Measurements from ENCODE around the gene RELL1. TPM values are rescaled to one million over a fixed set of nuclear protein-coding genes. Genes with fewer than 3 reads are reported as not detected.

Gene RELL1
- total RNA-seq, 2 experiments from 2014 or later, result 53.5 to 62.3 TPM

DNA sequence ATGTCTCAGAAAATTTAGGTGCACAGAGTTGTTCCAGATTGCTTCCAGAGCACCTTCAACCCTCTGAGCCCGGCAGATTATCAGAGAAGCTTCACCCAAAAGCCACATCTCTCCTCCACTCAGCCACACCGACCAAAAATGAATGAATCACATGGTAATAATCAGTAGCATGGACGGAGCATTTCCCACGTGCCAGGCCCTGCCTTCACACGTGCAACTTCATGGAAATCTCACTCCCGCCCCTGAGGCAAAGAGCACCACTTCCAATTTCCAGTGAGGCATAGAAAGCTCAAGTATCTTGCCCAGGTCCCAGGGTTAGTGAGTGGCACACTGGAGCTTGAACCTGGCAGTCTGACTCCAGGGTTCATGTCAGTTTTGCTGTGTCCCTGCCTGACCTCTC lies 56.5 kb downstream of the RELL1 start:
- Histone ChIP-seq H2AFZ (ENCODE audit: low read length) (no peak overlapping the region), H3K36me3 (ENCODE audit: insufficient read depth, low read length) (peaks cover 91% of the 10 kb centered on the region), H3K79me2 (ENCODE audit: insufficient read depth, low read depth, low read length) (no peaks in the 10 kb centered on the region), H3K4me3 (ENCODE audit: low read depth, low read length, poor library complexity, severe bottlenecking) (no peak overlapping the region), H4K20me1 (ENCODE audit: insufficient read depth, low read length) (no peaks in the 10 kb centered on the region), H3K4me2 (ENCODE audit: low read length) (no peak overlapping the region), H3K27ac (ENCODE audit: low read depth, low read length, poor library complexity, severe bottlenecking) (no peak overlapping the region), H3K4me1 (ENCODE audit: insufficient read depth, low read length, poor library complexity, severe bottlenecking) (no peaks in the 10 kb centered on the region), H3K9me3 (ENCODE audit: low read length) (no peaks in the 10 kb centered on the region), H3K9me2 (ENCODE audit: insufficient read depth, low read length) (no peaks in the 10 kb centered on the region)
- no TSS peak for BruUV-seq (replicated peaks)
- CTCF ChIA-PET (ENCODE audit: unreplicated experiment), result no interaction called here
- intact Hi-C loops (cut with micrococcal nuclease; ENCODE audit: unreplicated experiment), result no loop called here
- TF ChIP-seq, protein P1, sequence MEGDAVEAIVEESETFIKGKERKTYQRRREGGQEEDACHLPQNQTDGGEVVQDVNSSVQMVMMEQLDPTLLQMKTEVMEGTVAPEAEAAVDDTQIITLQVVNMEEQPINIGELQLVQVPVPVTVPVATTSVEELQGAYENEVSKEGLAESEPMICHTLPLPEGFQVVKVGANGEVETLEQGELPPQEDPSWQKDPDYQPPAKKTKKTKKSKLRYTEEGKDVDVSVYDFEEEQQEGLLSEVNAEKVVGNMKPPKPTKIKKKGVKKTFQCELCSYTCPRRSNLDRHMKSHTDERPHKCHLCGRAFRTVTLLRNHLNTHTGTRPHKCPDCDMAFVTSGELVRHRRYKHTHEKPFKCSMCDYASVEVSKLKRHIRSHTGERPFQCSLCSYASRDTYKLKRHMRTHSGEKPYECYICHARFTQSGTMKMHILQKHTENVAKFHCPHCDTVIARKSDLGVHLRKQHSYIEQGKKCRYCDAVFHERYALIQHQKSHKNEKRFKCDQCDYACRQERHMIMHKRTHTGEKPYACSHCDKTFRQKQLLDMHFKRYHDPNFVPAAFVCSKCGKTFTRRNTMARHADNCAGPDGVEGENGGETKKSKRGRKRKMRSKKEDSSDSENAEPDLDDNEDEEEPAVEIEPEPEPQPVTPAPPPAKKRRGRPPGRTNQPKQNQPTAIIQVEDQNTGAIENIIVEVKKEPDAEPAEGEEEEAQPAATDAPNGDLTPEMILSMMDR (conservative IDR thresholded peaks at IDR 0.05; ENCODE audit: low read length), result no peak
- TF ChIP-seq EZH2phosphoT487 (IDR thresholded peaks at IDR 0.05; ENCODE audit: borderline replicate concordance, low read depth, low read length), result no peak
- DNase-seq (ENCODE audit: low spot score), result no peak
- POLR2A ChIA-PET, result no interaction called here

DNA sequence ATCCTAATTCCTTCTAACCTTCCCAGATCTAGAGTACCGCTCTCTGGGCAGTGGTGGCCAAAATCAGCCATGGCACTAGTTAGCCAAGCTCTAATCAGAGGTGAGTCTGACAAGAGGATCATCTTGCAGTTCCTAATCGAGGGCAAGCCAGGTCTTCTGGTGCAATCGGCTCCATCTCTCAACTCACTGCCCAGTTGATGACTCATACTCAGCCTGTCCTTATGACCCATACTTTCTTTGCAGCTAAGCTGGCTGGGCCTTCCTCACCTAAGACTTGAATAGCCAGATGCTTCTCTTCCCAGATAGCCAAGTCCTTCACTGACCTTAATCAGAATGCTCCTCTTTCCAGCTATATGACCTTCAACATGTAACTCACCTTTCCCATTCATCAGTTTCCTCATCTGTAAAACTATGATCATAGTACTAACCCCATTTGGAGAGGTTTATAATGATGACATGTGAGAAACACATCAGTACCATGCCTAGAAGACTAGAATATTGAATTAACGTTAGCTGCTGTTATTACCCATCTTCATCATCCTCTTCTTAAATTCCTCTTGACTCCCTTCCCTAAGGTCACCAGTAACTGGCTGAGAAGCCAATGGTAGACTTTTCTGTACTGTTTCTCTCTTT lies 57.1 kb downstream of the RELL1 start:
- CTCF ChIA-PET (ENCODE audit: unreplicated experiment), result interaction anchor here (0.7 kb wide), 1 partner anchor 57 kb away, joined by 3 read pairs; the partner anchor contains the start of gene RELL1
- no peaks in the 10 kb centered on the region for H3K79me2 ChIP-seq (ENCODE audit: insufficient read depth, low read depth, low read length)
- POLR2A ChIA-PET, result interaction anchor here (0.9 kb wide), 1 partner anchor 58 kb away, joined by 3 read pairs; no protein-coding TSS in a partner anchor
- no peaks in the 10 kb centered on the region for H3K4me1 ChIP-seq (ENCODE audit: insufficient read depth, low read length, poor library complexity, severe bottlenecking)
- H3K4me3 ChIP-seq (ENCODE audit: low read depth, low read length, poor library complexity, severe bottlenecking), result no peak overlapping the region
- no peak for DNase-seq (ENCODE audit: low spot score)
- H2AFZ ChIP-seq (ENCODE audit: low read length), result no peak overlapping the region
- no peaks in the 10 kb centered on the region for H3K9me2 ChIP-seq (ENCODE audit: insufficient read depth, low read length)
- no peaks in the 10 kb centered on the region for H3K9me3 ChIP-seq (ENCODE audit: low read length)
- intact Hi-C loops (cut with micrococcal nuclease; ENCODE audit: unreplicated experiment), result no loop called here
- peaks cover 87% of the 10 kb centered on the region for H3K36me3 ChIP-seq (ENCODE audit: insufficient read depth, low read length)
- no peak for TF ChIP-seq EZH2phosphoT487 (IDR thresholded peaks at IDR 0.05; ENCODE audit: borderline replicate concordance, low read depth, low read length)
- TF ChIP-seq, protein P1 (conservative IDR thresholded peaks at IDR 0.05; ENCODE audit: low read length), result no peak
- no TSS peak for BruUV-seq (replicated peaks)
- no peaks in the 10 kb centered on the region for H4K20me1 ChIP-seq (ENCODE audit: insufficient read depth, low read length)
- no peak overlapping the region for H3K27ac ChIP-seq (ENCODE audit: low read depth, low read length, poor library complexity, severe bottlenecking)
- no peak overlapping the region for H3K4me2 ChIP-seq (ENCODE audit: low read length)

DNA sequence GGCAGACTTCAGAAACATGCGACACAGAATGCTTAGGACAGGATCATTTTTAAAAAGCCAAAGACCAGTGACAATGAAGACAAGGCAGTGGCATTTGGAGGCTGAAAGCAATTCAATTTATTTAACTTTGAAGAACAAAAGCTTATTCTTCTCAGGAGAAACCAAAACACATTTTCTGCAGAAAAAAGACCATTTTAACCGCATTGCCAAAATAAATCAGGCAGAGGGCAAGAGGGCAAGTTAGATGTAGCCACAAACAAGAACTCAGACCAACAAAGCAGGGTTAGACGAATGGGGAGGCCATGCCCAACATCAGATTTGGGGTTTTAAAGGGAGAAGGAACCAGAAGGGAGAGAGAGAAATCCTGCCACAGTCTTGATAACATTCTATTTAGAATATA lies 58.9 kb downstream of the RELL1 start:
- H3K4me3 ChIP-seq (ENCODE audit: low read depth, low read length, poor library complexity, severe bottlenecking), result no peak overlapping the region
- H3K27ac ChIP-seq (ENCODE audit: low read depth, low read length, poor library complexity, severe bottlenecking), result no peak overlapping the region
- H3K9me3 ChIP-seq (ENCODE audit: low read length), result no peaks in the 10 kb centered on the region
- H2AFZ ChIP-seq (ENCODE audit: low read length), result no peak overlapping the region
- no TSS peak for BruUV-seq (replicated peaks)
- H4K20me1 ChIP-seq (ENCODE audit: insufficient read depth, low read length), result no peaks in the 10 kb centered on the region
- H3K4me2 ChIP-seq (ENCODE audit: low read length), result no peak overlapping the region
- ChIA-PET POLR2A (interaction anchor here (1.0 kb wide), 1 partner anchor 14 kb away, joined by 3 read pairs; no protein-coding TSS in a partner anchor), CTCF (ENCODE audit: unreplicated experiment) (no interaction called here)
- no peaks in the 10 kb centered on the region for H3K9me2 ChIP-seq (ENCODE audit: insufficient read depth, low read length)
- peaks cover 89% of the 10 kb centered on the region for H3K36me3 ChIP-seq (ENCODE audit: insufficient read depth, low read length)
- DNase-seq (ENCODE audit: low spot score), result no peak
- intact Hi-C loops (cut with micrococcal nuclease; ENCODE audit: unreplicated experiment), result no loop called here
- no peaks in the 10 kb centered on the region for H3K4me1 ChIP-seq (ENCODE audit: insufficient read depth, low read length, poor library complexity, severe bottlenecking)
- TF ChIP-seq, protein P1 (conservative IDR thresholded peaks at IDR 0.05; ENCODE audit: low read length), result no peak
- TF ChIP-seq EZH2phosphoT487 (IDR thresholded peaks at IDR 0.05; ENCODE audit: borderline replicate concordance, low read depth, low read length), result no peak
- H3K79me2 ChIP-seq (ENCODE audit: insufficient read depth, low read depth, low read length), result no peaks in the 10 kb centered on the region
